K562 treated with DMSO at 1 percent for 24 hours (cell line): ENCODE measurements around the gene ARRDC2. TPM values are rescaled to one million over a fixed set of nuclear protein-coding genes. Genes with fewer than 3 reads are reported as not detected.

ENCODE experiments used
- total RNA-seq: library from RNA; unstranded; fragments of 300-600 nt; gene quantifications from 2 replicates; pipeline ENCODE4 v1.2.3, GENCODE V29; 2022; ENCODE audit warnings: low read depth; ENCODE audit not compliant: insufficient read depth

The ARRDC2 gene
- 34.4 and 34.9 TPM in 2 replicates for total RNA-seq

GRCh38 chr19:18007917-18008673, at the start of gene ARRDC2:
ARRDC2 (plus strand) TSS chr19:18008170; CDS start chr19:18008311, 141 bp downstream.

GRCh38 chr19:17966550-17967256, 41.3 kb upstream of the ARRDC2 start, which contains the start of gene KCNN1:
KCNN1 (plus strand) TSS chr19:17967107; CDS start chr19:17973889, 6,782 bp downstream.

Other genes starting within 250 kb of the ARRDC2 start
- 1.3 TPM in 2 replicates for gene B3GNT3, start 213.0 kb upstream of the ARRDC2 start, total RNA-seq
- not detected in 2 replicates for gene INSL3, start 186.7 kb upstream of the ARRDC2 start, total RNA-seq
- 0.14 and 0.36 TPM in 2 replicates for gene JAK3, start 160.2 kb upstream of the ARRDC2 start, total RNA-seq
- gene RPL18A, start 148.3 kb upstream of the ARRDC2 start, total RNA-seq: 7,407 and 7,918 TPM in 2 replicates
- 0.32 and 0.58 TPM in 2 replicates for gene SLC5A5, start 136.2 kb upstream of the ARRDC2 start, total RNA-seq
- 170 TPM in 2 replicates for gene CCDC124, start 75.2 kb upstream of the ARRDC2 start, total RNA-seq
- 11.6 and 13.7 TPM in 2 replicates for gene KCNN1, start 41.1 kb upstream of the ARRDC2 start, total RNA-seq
- gene IL12RB1, start 78.8 kb downstream of the ARRDC2 start, total RNA-seq: 0.36 TPM in 1 of 2 replicates, not detected in the other
- 13.7 and 14.2 TPM in 2 replicates for gene MAST3, start 89.6 kb downstream of the ARRDC2 start, total RNA-seq
- 31.7 and 38.7 TPM in 2 replicates for gene PIK3R2, start 145.0 kb downstream of the ARRDC2 start, total RNA-seq
- gene IFI30, start 165.6 kb downstream of the ARRDC2 start, total RNA-seq: 152 and 155 TPM in 2 replicates
- gene MPV17L2, start 185.0 kb downstream of the ARRDC2 start, total RNA-seq: 71.2 and 74.1 TPM in 2 replicates
- gene RAB3A, start 195.9 kb downstream of the ARRDC2 start, total RNA-seq: 4.0 and 5.6 TPM in 2 replicates
- gene PDE4C, start 218.3 kb downstream of the ARRDC2 start, total RNA-seq: not detected in 2 replicates